SU-DHL-6 (cell line): Measurements from ENCODE around the gene AQP9.

Source experiments
- H2AFZ ChIP-seq: fragments of 200-600 bp; sonication (generic); 2 replicates; pipeline ENCODE4 v1.6.1; 2014; ENCODE audit warnings: low read depth, mild to moderate bottlenecking, moderate library complexity, mixed read lengths, antibody characterized with exemption, low read length; ENCODE audit not compliant: severe bottlenecking
- H3F3A ChIP-seq: fragments of 200-600 bp; shearing (Covaris generic); 2 replicates; pipeline ENCODE4 v1.6.0; 2016; ENCODE audit warnings: antibody characterized with exemption, mild to moderate bottlenecking; ENCODE audit not compliant: insufficient read depth
- H3K27ac ChIP-seq: fragments of 200-600 bp; sonication (generic); 2 replicates; pipeline ENCODE4 v1.5.1; 2016; ENCODE audit warnings: low read depth, mild to moderate bottlenecking, low read length, moderate library complexity, mixed read lengths
- H3K27me3 ChIP-seq: fragments of 200-600 bp; sonication (generic), shearing (Covaris generic); 2 replicates; pipeline ENCODE4 v1.6.0; 2014; ENCODE audit warnings: mild to moderate bottlenecking, low read length
- H3K36me3 ChIP-seq: fragments of 200-600 bp; sonication (generic); 2 replicates; pipeline ENCODE4 v1.6.1; 2014; ENCODE audit warnings: mild to moderate bottlenecking, low read length, mixed read lengths
- H3K4me2 ChIP-seq: fragments of 300-600, 200-600 bp; shearing (Covaris generic), sonication (generic); 2 replicates; pipeline ENCODE4 v1.6.0; 2014; ENCODE audit warnings: low read length, low read depth, mild to moderate bottlenecking; ENCODE audit not compliant: poor library complexity, severe bottlenecking
- H3K4me3 ChIP-seq: fragments of 200-600 bp; sonication (generic); 2 replicates; pipeline ENCODE4 v1.5.1; 2014; ENCODE audit warnings: antibody characterized with exemption, low read length, mild to moderate bottlenecking, mixed read lengths; ENCODE audit not compliant: insufficient read depth, poor library complexity, severe bottlenecking
- H3K79me2 ChIP-seq: fragments of 200-600 bp; sonication (generic); 2 replicates; pipeline ENCODE4 v1.6.1; 2014; ENCODE audit warnings: mild to moderate bottlenecking, low read length, moderate library complexity; ENCODE audit not compliant: insufficient read depth
- H3K9ac ChIP-seq: fragments of 200-600 bp; sonication (generic); 2 replicates; pipeline ENCODE4 v1.7.0; 2014; ENCODE audit warnings: mild to moderate bottlenecking, low read length
- H3K9me2 ChIP-seq: fragments of 200-600 bp; sonication (generic); replicated peaks from 2 replicates; pipeline ENCODE4 v1.6.1; 2014; ENCODE audit warnings: low read length; ENCODE audit not compliant: insufficient read depth
- H3K9me3 ChIP-seq: fragments of 200-600 bp; sonication (generic); 2 replicates; pipeline ENCODE4 v1.6.1; 2014; ENCODE audit warnings: low read length, mixed read lengths; ENCODE audit not compliant: insufficient read depth
- H4K20me1 ChIP-seq: fragments of 200-600 bp; sonication (generic); 2 replicates; pipeline ENCODE4 v1.6.1; 2014; ENCODE audit warnings: low read depth, mild to moderate bottlenecking, antibody characterized with exemption, low read length, moderate library complexity, mixed read lengths
- EZH2phosphoT487 ChIP-seq: fragments of 200-600 bp; sonication (generic), shearing (Covaris generic); conservative IDR thresholded peaks from 2 replicates; pipeline ENCODE4 v1.6.1; 2018; ENCODE audit warnings: mild to moderate bottlenecking, antibody characterized with exemption, low read length, moderate library complexity, mixed read lengths
- TF ChIP-seq, protein P1 (sequence below): fragments of 200-600 bp; sonication (generic); IDR thresholded peaks from one replicate; pipeline ENCODE4 v1.5.1; 2017; ENCODE audit warnings: antibody characterized with exemption, mild to moderate bottlenecking, low read length, moderate library complexity; ENCODE audit not compliant: insufficient read depth, poor library complexity, severe bottlenecking

Gene AQP9

DNA sequence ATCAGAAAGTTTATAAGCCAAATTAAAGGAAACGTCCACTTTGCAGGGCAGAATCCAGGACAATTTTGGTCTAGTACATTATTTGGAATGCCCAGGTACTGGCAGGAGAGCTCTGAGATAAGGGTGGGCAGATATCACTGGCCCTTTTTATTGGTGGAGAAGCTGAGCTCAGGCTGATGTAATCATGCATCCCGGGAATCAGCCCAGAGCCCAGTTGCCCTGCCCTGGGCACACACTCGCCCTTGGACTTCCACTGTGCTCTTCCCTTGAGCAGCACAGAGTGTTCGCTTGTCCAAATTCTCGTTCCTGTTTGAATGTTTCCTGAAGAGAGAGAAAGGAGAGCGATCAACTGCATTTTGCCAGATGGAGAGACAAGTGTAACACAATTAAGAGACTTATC lies 3.7 kb downstream of the AQP9 start:
- Histone ChIP-seq H3K4me2 (no peak overlapping the region), H3K79me2 (no peaks in the 10 kb centered on the region), H3K9me3 (no peaks in the 10 kb centered on the region), H4K20me1 (no peaks in the 10 kb centered on the region), H3F3A (no peaks in the 10 kb centered on the region), H3K36me3 (no peaks in the 10 kb centered on the region), H3K27ac (no peak overlapping the region), H3K9me2 (no peaks in the 10 kb centered on the region), H3K27me3 (peaks cover 3% of the 10 kb centered on the region; the same call in 1 of the 2 replicates), H3K9ac (no peak overlapping the region), H3K4me3 (no peak overlapping the region), H2AFZ (no peak overlapping the region)
- TF ChIP-seq EZH2phosphoT487: no peak
- TF ChIP-seq, protein P1, sequence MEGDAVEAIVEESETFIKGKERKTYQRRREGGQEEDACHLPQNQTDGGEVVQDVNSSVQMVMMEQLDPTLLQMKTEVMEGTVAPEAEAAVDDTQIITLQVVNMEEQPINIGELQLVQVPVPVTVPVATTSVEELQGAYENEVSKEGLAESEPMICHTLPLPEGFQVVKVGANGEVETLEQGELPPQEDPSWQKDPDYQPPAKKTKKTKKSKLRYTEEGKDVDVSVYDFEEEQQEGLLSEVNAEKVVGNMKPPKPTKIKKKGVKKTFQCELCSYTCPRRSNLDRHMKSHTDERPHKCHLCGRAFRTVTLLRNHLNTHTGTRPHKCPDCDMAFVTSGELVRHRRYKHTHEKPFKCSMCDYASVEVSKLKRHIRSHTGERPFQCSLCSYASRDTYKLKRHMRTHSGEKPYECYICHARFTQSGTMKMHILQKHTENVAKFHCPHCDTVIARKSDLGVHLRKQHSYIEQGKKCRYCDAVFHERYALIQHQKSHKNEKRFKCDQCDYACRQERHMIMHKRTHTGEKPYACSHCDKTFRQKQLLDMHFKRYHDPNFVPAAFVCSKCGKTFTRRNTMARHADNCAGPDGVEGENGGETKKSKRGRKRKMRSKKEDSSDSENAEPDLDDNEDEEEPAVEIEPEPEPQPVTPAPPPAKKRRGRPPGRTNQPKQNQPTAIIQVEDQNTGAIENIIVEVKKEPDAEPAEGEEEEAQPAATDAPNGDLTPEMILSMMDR: no peak

DNA sequence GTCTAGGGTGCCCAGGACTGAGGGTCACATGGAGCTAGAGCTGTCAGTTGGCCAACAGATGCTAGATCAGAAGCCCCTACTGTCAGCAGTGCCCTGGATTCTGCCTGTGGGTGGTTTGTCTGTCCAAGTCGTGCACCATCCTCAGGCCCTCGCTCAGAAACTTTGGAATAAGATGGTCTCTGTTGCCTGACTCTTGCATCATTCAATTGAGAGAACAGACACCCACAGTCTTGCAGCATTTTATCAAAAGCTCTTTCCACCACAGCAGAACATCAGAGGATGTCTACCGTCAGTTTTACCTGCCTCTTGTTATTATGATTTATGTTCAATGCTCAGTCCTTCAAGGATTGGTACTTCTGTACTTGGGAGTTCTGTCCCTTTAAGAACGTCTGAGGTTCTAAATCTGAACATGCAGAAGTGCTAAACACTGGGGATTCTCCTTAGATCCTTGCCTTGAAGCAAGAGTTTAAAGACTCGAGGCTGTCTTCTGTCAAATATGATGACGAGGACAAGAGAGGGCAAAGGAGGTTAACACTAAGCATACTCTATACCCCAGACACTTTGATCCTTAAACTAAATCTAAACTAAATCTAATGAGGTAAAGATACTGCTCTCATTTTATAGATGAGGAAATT lies 4.8 kb downstream of the AQP9 start:
- Histone ChIP-seq H2AFZ (no peak overlapping the region), H3K9ac (no peak overlapping the region), H4K20me1 (no peaks in the 10 kb centered on the region), H3K27ac (no peak overlapping the region), H3K79me2 (no peaks in the 10 kb centered on the region), H3K36me3 (no peaks in the 10 kb centered on the region), H3K27me3 (peaks cover 3% of the 10 kb centered on the region; the same call in 1 of the 2 replicates), H3F3A (no peaks in the 10 kb centered on the region), H3K4me2 (no peak overlapping the region), H3K9me3 (no peaks in the 10 kb centered on the region), H3K4me3 (no peak overlapping the region), H3K9me2 (no peaks in the 10 kb centered on the region)
- TF ChIP-seq EZH2phosphoT487: no peak
- TF ChIP-seq, protein P1: no peak

DNA sequence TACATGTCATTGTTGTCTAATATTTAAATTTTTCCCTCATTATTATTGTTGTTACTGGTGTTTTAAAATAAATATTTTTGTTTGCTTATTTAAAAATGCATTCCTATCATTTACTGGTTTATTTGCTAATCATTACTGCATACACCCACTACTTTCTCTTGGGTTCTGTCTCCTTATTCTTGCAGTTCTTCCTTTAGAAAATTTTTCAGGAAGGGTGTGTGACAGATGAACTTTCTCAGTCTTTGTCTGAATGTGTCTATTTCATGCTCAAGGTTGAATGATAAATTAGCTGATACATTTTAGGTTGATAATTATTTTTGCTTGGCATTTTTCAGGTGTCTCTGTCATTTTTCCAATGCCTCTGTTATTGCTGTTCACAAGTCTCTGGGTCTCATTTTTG lies 7.4 kb downstream of the AQP9 start:
- H3K27ac ChIP-seq: no peak overlapping the region
- H3K4me3 ChIP-seq: no peak overlapping the region
- H3K9ac ChIP-seq: no peak overlapping the region
- no peak for TF ChIP-seq EZH2phosphoT487
- TF ChIP-seq, protein P1: no peak
- no peaks in the 10 kb centered on the region for H3K9me2 ChIP-seq
- peaks cover 3% of the 10 kb centered on the region; the same call in 1 of the 2 replicates for H3K27me3 ChIP-seq
- H3F3A ChIP-seq: no peaks in the 10 kb centered on the region
- H3K9me3 ChIP-seq: no peaks in the 10 kb centered on the region
- no peaks in the 10 kb centered on the region for H4K20me1 ChIP-seq
- H3K79me2 ChIP-seq: no peaks in the 10 kb centered on the region
- no peak overlapping the region for H2AFZ ChIP-seq
- no peak overlapping the region for H3K4me2 ChIP-seq
- no peaks in the 10 kb centered on the region for H3K36me3 ChIP-seq
